HuH-7 (cell line): ENCODE measurements around the gene P3R3URF.

ENCODE experiments used
- DNase-seq: peaks from one replicate; pipeline ENCODE4 v3.0.0; 2011; ENCODE audit warnings: low spot score

P3R3URF gene

GRCh38 chr1:46172321-46172720 lies 4.0 kb downstream of the P3R3URF start:
- DNase-seq: no peak

DNA sequence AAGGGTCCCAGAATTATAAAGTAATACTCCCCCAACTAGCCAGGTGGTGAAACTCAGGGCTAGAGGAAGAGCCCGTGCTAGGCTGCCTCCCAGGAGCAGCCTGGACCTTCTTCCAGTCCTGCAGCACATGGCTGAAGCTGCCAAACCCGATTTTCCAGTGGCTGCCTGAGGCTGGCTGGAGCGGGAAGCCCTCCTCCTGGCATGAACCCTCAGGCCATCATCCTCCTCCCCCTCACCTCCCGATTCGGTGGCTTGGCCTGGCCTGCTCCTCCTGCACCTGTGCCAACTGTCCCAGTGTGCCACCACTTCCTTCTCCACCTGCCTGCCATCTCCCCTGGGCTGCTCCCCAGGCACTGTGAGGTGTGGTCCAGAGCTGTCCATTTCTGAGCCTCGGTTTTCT lies 4.4 kb downstream of the P3R3URF start:
- DNase-seq: no peak

DNA sequence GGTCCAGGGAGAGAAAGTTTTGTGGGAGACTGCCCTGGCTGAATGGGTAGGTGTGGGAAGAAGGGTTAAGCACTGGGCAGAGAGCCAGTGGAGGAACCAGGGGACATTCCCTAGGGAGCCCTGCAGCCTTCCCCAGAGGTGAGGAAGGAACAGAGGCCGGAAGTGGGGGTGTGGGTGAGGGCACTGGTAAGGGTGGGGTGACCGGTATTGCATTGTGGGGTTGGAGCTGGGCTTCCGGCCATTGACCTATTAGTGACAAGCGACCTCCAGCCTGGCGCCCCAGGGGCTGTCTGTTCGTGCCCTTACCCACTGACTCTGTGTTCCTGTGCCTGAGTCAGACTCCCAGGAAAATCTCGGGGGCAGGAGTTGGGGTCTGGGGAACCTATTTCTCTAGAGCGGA lies 4.9 kb downstream of the P3R3URF start:
- DNase-seq: no peak

DNA sequence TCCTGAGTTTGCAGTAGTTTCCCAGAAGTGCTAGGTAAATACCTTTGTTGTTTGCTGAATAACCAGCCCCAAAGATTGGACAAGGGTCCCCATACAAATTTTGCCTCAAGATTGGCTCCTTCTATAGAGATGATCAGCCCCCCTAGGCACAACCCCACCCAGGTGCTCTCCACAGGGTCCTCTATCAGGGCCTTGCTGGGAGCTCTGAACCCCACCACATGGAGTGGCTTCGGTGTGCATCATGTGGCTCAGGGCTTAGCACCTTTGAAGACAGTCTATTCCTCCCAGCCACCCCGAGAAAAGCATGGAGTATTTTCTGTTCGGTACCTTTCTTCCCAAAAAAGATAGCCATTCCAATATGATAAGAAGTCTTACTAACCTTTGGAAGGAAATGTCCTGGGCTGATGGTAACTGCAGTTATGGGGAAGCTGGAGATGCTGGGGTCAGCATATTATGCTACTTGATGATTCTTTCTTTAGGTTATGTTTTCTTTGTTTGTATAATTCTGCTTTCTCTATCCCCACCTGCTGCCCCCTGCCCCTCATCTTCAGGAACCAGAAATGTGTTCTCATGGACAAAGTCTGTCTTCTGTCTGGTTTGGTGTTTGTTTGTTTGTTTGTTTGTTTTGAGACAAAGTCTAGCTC lies 6.4 kb downstream of the P3R3URF start:
- DNase-seq: no peak

GRCh38 chr1:46168477-46168876 lies 7.8 kb downstream of the P3R3URF start:
- DNase-seq: no peak

GRCh38 chr1:46166521-46167462 lies 9.5 kb downstream of the P3R3URF start:
- no peak for DNase-seq

DNA sequence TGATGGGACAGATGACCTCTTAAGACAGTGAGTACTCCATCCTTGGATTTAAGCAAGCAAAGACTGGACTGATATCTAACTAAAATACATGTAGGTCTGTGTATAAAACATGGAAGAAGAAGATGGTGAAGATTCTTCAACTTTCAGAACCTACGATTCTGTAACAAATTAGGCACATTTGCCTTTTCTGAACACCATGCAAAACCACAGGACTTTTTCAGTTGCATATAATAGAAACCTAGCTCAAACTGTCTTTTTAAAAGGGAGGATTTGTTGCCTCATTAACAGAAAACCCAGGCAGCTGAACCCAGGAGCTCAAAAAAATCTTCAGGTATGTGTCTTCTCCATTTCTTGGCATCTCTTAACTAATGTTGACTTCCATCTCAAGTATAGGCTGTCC lies 16.1 kb downstream of the P3R3URF start:
- DNase-seq: no peak

DNA sequence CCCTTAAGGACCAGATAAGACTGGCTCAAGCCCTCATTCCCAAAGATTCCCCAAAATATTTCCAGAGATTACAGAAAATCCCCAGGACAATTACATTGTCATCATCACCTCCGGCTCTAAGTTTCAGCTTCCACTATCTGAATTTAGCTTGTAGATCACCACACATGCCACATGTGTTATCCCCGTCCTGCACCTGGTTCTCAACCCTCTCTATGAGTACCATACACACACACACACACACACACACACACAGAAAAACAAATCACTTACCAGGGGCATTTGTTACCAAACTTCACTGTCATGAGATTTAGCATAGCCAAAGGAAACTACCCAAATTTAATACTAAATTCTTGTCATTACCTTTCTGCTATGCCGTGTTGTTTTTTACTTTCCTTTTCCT lies 16.8 kb downstream of the P3R3URF start:
- DNase-seq: no peak

DNA sequence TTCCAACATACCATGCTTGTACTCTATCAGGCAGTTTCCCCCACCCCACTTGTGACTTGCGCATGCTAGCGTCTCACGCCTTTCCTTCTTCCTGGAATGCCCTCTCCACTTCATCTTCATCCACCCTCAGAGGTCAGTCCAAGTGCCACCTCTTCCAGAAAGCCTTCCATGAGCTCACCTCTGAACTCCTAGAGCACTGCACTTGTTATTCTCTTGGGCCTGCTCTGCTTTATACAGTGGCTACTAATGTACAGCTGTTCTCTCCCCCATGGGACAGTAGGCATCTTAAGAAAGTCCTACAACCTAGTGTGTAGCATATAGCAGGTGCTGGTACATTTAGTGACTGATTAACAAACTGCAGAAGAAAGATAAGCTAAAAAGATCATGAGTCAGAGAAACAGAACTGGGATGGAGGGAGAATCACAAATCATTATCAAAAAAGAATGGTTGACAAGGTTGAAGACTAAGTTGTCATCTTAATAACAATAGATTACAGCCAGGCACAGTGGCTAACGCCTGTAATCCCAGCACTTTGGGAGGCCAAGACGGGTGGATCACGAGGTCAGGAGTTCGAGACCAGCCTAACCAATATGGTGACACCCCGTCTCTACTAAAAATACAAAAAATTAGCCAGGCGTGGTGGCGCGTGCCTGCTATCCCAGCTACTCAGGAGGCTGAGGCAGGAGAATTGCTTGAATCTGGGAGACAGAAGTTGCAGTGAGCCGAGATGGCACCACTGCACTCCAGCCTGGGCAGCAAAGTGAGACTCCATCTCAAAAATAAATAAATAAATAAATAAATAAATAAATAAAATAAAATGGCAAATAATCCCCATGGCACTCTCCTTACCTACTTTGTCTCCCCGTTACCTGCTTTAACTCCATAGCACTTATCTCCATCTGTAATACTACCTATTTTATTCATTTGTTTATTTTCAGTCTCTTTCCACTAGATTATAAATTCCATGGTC lies 17.7 kb downstream of the P3R3URF start:
- DNase-seq: no peak

DNA sequence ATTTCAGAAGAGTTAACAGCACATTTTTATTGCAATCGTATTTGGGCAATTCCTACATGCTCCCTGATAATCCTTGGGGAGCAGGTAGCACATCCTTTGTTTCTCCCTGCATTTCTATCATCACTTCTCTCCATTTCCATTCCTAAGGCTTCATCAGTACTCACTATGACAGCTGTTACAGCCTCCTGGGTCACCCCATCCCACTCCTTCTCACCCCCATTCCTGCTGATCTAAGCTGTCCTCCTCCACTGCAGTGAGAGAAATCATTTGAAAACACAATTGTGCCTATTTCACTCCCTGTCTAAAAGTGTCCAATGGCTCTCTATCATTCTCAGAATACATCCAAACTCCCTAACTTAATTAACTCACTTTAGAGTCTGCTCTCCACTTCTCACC lies 18.4 kb downstream of the P3R3URF start:
- no peak for DNase-seq

GRCh38 chr1:46153732-46154131 lies 22.6 kb downstream of the P3R3URF start:
- DNase-seq: no peak

GRCh38 chr1:46153228-46153627 lies 23.1 kb downstream of the P3R3URF start:
- DNase-seq: no peak

- DNase-seq: no peak
Measured at GRCh38 chr1:46152016-46152415, 24.3 kb downstream of the P3R3URF start.

- no peak for DNase-seq
Measured at GRCh38 chr1:46150085-46150484, 26.2 kb downstream of the P3R3URF start.

- DNase-seq: no peak
Measured at GRCh38 chr1:46148318-46148717, 28.0 kb downstream of the P3R3URF start.

DNA sequence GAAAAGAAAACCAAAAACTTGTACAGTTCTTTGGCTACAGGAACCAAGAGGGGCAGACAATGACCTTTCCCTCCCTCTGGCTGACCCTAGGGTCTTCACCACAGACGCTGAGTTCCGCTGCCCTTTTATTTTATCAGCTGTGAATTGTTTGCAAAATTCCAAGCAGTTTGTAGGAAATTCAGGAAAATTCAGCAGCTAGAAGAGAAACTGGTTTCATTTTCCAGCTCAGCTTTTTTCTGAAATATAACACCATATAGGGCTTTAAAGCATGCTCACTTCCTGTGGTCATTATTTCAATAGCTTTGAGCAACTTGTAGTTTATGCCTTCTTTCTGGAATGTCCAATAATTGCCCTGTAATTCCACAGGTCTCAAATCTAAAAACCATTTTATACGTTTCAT lies 38.4 kb downstream of the P3R3URF start:
- no peak for DNase-seq

DNA sequence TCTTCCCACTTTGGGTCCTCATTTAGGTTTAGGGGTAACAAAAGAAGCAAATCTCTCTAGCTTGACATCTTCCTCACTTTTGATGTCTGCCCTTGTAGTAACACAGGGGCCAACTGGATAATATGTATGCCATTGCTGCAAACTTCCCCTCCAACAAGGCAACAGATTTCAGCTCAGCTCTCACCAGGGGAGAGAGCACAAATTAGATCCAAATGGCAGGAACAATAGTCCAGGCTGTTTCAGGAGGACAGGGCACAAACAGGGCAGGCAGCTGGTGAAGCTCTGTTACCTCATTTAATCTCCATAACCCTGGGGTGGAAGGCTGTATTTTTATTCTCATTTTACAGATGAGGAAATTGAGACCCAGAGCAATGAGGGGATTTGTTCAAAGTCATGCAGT lies 39.6 kb downstream of the P3R3URF start:
- no peak for DNase-seq

DNA sequence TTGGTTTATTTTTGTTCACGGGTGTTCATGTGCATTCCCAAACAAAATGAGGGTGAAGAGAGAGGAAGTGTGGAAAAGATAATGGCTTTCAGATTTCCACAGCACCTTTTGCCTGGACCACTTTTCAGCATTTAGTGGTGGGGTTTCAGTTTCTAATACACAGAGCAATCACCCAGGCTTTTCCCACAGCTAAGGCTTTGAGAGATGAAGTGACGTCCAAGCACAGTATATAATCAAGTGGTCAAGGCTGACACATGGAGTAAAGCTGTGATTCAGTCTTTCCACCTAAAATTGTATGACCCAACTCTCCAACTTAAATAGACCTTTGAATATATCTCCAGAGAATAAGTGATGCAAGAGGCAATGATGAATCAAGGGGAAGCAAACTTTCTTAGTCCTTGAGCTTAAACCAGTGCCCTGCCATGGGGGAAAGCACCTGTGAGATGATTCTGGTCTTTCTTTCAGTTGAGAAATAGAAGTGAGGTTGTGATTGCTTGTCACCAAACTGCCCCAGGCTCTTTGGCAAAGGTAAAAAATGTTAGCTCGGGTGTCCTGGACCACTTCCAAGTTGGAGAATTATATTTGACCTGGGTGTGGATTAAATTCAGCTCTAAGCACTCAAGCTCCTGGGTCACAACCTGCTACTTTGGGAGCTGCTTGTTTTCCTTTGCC lies 41.5 kb downstream of the P3R3URF start:
- DNase-seq: no peak

GRCh38 chr1:46133781-46134350 lies 42.4 kb downstream of the P3R3URF start:
- no peak for DNase-seq

GRCh38 chr1:46133181-46133658 lies 43.1 kb downstream of the P3R3URF start:
- DNase-seq: peak; percentile 73

DNA sequence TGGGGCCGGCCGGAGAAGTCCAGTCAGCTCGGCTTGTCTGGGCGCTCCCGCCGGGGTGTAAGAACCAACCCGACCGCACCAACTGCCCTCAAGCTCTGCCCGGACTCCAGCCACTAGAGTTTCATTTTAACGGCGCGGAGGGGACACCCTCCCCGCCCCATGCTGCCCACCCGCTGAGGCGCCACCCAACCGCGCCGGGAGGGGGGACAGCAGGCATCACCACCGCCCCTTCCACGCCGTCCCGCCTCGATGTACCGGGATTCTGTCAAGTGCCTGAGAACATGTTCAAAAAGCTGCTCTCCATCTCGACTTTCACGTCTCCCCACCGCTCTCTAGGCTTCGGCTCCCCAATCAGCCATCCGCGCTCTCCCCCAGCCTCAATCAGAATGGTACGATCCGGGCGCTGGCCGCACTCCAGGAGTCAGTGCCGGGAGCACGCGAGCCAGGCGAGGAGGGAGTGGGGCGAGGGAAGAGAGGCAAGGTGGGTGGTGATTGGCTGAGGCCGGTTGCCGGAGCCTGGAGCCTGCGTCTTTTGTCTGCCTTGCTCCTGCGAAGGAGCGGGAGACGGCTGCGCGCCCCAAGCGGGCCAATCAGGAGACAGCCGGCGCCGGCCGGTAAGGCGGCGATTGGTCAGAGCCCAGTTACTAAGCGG lies 43.6 kb downstream of the P3R3URF start, which contains the start of gene PIK3R3:
PIK3R3 (minus strand) TSS at position 101 of the 652 bp plus-strand sequence. CDS start 677 bp downstream, outside the sequence.
- DNase-seq: peak; percentile 97
